HepG2 (cell line): ENCODE results near the gene RBCK1. TPM values are rescaled to one million over a fixed set of nuclear protein-coding genes. Genes with fewer than 3 reads are reported as not detected.

Experiments used
- ATRX ChIP-seq: sonication (generic); formaldehyde crosslinking; IDR thresholded peaks from 2 replicates; pipeline ENCODE4 v1.4.0; 2020; ENCODE audit warnings: missing genetic modification reagents, borderline replicate concordance
- FLYWCH1 ChIP-seq: sonication (generic); formaldehyde crosslinking; IDR thresholded peaks from 2 replicates; pipeline ENCODE4 v1.8.1; 2023; ENCODE audit warnings: mild to moderate bottlenecking, missing genetic modification reagents
- REL ChIP-seq: sonication (generic); formaldehyde crosslinking; conservative IDR thresholded peaks from 2 replicates; pipeline ENCODE4 v1.8.0; 2022; ENCODE audit warnings: mild to moderate bottlenecking, missing genetic modification reagents, moderate library complexity
- RXRA ChIP-seq: sonication (generic); formaldehyde crosslinking; IDR thresholded peaks from 2 replicates; pipeline ENCODE4 v1.5.1; 2020; ENCODE audit warnings: missing genetic modification reagents
- SOX13 ChIP-seq, 3 experiments: fragments of 450-650 bp in 1 of 3; sonication (generic) in 1 of 3; formaldehyde crosslinking in 1 of 3; IDR thresholded peaks in 2 of 3; conservative IDR thresholded peaks in 1 of 3; 2 replicates each; pipeline versions ENCODE4 v1.5.0 to v1.6.1; 2016 to 2020; ENCODE audit warnings: antibody characterized with exemption in 1 of 3, mild to moderate bottlenecking in 1 of 3, missing compliant biosample characterization in 1 of 3, missing genetic modification reagents in 1 of 3, moderate library complexity in 1 of 3
- SRY ChIP-seq: sonication (generic); formaldehyde crosslinking; IDR thresholded peaks from 2 replicates; pipeline ENCODE4 v1.8.0; 2022; ENCODE audit warnings: mild to moderate bottlenecking, missing genetic modification reagents
- TBX2 ChIP-seq: sonication (generic); formaldehyde crosslinking; IDR thresholded peaks from 2 replicates; pipeline ENCODE4 v1.5.0; 2020; ENCODE audit warnings: missing genetic modification reagents, mild to moderate bottlenecking, borderline replicate concordance
- ZBTB42 ChIP-seq: sonication (generic); formaldehyde crosslinking; IDR thresholded peaks from 2 replicates; pipeline ENCODE4 v1.5.0; 2020; ENCODE audit warnings: mild to moderate bottlenecking, missing genetic modification reagents
- ZKSCAN8 ChIP-seq: IDR thresholded peaks from 2 replicates; pipeline ENCODE4 v1.6.1; 2016; ENCODE audit warnings: borderline replicate concordance, missing genetic modification reagents, missing compliant biosample characterization
- ZNF24 ChIP-seq: fragments of 450-650 bp; IDR thresholded peaks from 2 replicates; pipeline ENCODE4 v1.6.1; 2017; ENCODE audit warnings: antibody characterized with exemption, mild to moderate bottlenecking
- ZNF432 ChIP-seq: sonication (generic); formaldehyde crosslinking; IDR thresholded peaks from 2 replicates; pipeline ENCODE4 v1.5.0; 2020; ENCODE audit warnings: missing genetic modification reagents, mild to moderate bottlenecking, borderline replicate concordance
- ZNF616 ChIP-seq: sonication (generic); formaldehyde crosslinking; IDR thresholded peaks from 2 replicates; pipeline ENCODE4 v1.5.0; 2020; ENCODE audit warnings: low read depth, mild to moderate bottlenecking, missing genetic modification reagents
- ZNF629 ChIP-seq: sonication (generic); formaldehyde crosslinking; conservative IDR thresholded peaks from 2 replicates; pipeline ENCODE4 v1.5.0; 2020; ENCODE audit warnings: missing genetic modification reagents
- ZNF724P ChIP-seq: sonication (generic); formaldehyde crosslinking; IDR thresholded peaks from 2 replicates; pipeline ENCODE4 v1.8.0; 2022; ENCODE audit warnings: missing genetic modification reagents, borderline replicate concordance
- ZNF761 ChIP-seq: sonication (generic); formaldehyde crosslinking; conservative IDR thresholded peaks from 2 replicates; pipeline ENCODE4 v1.4.0; 2020; ENCODE audit warnings: mild to moderate bottlenecking, missing genetic modification reagents
- polyA plus RNA-seq, 8 experiments: library from polyadenylated mRNA; depleted of rRNA in 3 of 8; stranded (reverse) in 7 of 8; unstranded in 1 of 8; fragments of >200 nt; fragmentation: Illumina TruSeq in 4 of 8; extraction: Trizol in 4 of 8; gene quantifications; 2 replicates each; pipeline versions ENCODE4 v1.2.1 to v1.2.3, GENCODE V29; 2011 to 2016; ENCODE audit warnings: low read depth in 4 of 8, missing spikeins in 1 of 8, mixed read lengths in 1 of 8; ENCODE audit not compliant: insufficient read depth in 1 of 8
- total RNA-seq, 5 experiments: library from RNA; depleted of rRNA; stranded (reverse); fragments of >200 nt; fragmentation: Illumina TruSeq; extraction: Trizol; gene quantifications; 2 replicates each; pipeline ENCODE4 v1.2.3, GENCODE V29; 2016; ENCODE audit warnings: low read depth in 1 of 5
- TF ChIP-seq, protein P1 (sequence below): sonication (generic); formaldehyde crosslinking; IDR thresholded peaks from 2 replicates; pipeline ENCODE4 v1.4.0; 2020; ENCODE audit warnings: missing genetic modification reagents
- TF ChIP-seq, protein P2 (sequence below): sonication (generic); formaldehyde crosslinking; IDR thresholded peaks from 2 replicates; pipeline ENCODE4 v1.5.1; 2020; ENCODE audit warnings: missing genetic modification reagents, mild to moderate bottlenecking, borderline replicate concordance
- TF ChIP-seq, protein P3 (sequence below): sonication (generic); formaldehyde crosslinking; IDR thresholded peaks from 2 replicates; pipeline ENCODE4 v1.4.0; 2020; ENCODE audit warnings: missing genetic modification reagents, borderline replicate concordance
- TF ChIP-seq, protein P4 (sequence below): sonication (generic); formaldehyde crosslinking; IDR thresholded peaks from 2 replicates; pipeline ENCODE4 v1.9.0; 2021; ENCODE audit warnings: missing genetic modification reagents, borderline replicate concordance

Gene RBCK1
- total and polyA plus RNA-seq, 2 of the 13 experiments (the other 11 are each of a cell fraction or from before 2014, with no cell fraction given), result 149 to 215 TPM

DNA sequence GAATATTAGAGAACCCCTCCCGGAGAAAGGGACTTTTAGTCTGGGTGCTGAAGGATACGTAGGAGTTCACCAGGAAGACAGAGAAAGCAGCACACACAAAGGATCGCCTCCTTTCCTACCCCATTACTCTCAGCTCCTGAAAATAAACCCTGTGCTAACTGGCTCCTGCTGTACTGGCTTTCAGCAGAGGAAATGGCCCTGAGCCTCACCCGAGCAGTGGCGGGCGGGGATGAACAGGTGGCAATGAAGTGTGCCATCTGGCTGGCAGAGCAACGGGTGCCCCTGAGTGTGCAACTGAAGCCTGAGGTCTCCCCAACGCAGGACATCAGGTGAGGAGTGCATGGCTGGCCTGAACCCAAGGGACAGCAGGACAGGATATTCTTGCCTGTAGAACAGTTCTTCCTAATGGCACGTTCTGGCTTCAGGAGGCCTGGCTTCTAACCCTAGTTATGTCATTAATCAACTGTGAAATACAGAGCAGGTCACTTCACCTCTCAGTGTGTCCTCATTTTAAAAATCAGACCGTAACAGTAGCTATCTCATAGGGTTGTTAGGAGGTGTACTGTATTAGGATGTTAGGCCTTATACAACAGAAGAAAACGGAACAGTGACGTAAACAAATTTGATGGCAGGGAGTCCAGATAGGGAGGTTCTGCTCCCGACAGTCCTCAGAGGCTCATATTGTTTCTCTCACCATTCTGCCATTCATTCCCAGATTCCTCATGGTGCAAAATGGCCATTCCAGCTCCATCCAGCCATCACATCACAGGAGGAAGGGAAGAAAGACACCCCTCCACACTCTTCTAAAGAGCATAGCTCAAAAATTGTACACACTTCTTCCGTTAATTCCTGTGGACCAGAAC, 1.8 kb downstream of the RBCK1 start (continued):
- no peak for TF ChIP-seq SOX13 (IDR thresholded peaks at IDR 0.05)
- no peak for TF ChIP-seq SOX13 (CRISPR knock-in tag; conservative IDR thresholded peaks at IDR 0.05 in 1 of 2, IDR thresholded peaks at IDR 0.05 in 1 of 2)
- TF ChIP-seq FLYWCH1, result no peak
- no peak for TF ChIP-seq ZNF761
- peak; percentile 35; the same call in 1 of the 2 replicates for TF ChIP-seq SRY (CRISPR knock-in tag)
- no peak for TF ChIP-seq ZBTB42
- TF ChIP-seq ZNF724P, result no peak
- TF ChIP-seq, protein P1, sequence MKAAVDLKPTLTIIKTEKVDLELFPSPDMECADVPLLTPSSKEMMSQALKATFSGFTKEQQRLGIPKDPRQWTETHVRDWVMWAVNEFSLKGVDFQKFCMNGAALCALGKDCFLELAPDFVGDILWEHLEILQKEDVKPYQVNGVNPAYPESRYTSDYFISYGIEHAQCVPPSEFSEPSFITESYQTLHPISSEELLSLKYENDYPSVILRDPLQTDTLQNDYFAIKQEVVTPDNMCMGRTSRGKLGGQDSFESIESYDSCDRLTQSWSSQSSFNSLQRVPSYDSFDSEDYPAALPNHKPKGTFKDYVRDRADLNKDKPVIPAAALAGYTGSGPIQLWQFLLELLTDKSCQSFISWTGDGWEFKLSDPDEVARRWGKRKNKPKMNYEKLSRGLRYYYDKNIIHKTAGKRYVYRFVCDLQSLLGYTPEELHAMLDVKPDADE (CRISPR knock-in tag), result no peak
- TF ChIP-seq TBX2 (CRISPR knock-in tag), result 0 out of 2 replicates have a peak, but pooled peaks have one; percentile 15
- TF ChIP-seq, protein P2, sequence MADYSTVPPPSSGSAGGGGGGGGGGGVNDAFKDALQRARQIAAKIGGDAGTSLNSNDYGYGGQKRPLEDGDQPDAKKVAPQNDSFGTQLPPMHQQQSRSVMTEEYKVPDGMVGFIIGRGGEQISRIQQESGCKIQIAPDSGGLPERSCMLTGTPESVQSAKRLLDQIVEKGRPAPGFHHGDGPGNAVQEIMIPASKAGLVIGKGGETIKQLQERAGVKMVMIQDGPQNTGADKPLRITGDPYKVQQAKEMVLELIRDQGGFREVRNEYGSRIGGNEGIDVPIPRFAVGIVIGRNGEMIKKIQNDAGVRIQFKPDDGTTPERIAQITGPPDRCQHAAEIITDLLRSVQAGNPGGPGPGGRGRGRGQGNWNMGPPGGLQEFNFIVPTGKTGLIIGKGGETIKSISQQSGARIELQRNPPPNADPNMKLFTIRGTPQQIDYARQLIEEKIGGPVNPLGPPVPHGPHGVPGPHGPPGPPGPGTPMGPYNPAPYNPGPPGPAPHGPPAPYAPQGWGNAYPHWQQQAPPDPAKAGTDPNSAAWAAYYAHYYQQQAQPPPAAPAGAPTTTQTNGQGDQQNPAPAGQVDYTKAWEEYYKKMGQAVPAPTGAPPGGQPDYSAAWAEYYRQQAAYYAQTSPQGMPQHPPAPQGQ, result no peak
- TF ChIP-seq, protein P3, sequence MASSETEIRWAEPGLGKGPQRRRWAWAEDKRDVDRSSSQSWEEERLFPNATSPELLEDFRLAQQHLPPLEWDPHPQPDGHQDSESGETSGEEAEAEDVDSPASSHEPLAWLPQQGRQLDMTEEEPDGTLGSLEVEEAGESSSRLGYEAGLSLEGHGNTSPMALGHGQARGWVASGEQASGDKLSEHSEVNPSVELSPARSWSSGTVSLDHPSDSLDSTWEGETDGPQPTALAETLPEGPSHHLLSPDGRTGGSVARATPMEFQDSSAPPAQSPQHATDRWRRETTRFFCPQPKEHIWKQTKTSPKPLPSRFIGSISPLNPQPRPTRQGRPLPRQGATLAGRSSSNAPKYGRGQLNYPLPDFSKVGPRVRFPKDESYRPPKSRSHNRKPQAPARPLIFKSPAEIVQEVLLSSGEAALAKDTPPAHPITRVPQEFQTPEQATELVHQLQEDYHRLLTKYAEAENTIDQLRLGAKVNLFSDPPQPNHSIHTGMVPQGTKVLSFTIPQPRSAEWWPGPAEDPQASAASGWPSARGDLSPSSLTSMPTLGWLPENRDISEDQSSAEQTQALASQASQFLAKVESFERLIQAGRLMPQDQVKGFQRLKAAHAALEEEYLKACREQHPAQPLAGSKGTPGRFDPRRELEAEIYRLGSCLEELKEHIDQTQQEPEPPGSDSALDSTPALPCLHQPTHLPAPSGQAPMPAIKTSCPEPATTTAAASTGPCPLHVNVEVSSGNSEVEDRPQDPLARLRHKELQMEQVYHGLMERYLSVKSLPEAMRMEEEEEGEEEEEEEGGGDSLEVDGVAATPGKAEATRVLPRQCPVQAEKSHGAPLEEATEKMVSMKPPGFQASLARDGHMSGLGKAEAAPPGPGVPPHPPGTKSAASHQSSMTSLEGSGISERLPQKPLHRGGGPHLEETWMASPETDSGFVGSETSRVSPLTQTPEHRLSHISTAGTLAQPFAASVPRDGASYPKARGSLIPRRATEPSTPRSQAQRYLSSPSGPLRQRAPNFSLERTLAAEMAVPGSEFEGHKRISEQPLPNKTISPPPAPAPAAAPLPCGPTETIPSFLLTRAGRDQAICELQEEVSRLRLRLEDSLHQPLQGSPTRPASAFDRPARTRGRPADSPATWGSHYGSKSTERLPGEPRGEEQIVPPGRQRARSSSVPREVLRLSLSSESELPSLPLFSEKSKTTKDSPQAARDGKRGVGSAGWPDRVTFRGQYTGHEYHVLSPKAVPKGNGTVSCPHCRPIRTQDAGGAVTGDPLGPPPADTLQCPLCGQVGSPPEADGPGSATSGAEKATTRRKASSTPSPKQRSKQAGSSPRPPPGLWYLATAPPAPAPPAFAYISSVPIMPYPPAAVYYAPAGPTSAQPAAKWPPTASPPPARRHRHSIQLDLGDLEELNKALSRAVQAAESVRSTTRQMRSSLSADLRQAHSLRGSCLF (CRISPR knock-in tag), result no peak
- no peak for TF ChIP-seq ZNF629 (CRISPR knock-in tag)
- no peak for TF ChIP-seq ZNF24
- no peak for TF ChIP-seq ZNF616 (CRISPR knock-in tag)
- TF ChIP-seq, protein P4, sequence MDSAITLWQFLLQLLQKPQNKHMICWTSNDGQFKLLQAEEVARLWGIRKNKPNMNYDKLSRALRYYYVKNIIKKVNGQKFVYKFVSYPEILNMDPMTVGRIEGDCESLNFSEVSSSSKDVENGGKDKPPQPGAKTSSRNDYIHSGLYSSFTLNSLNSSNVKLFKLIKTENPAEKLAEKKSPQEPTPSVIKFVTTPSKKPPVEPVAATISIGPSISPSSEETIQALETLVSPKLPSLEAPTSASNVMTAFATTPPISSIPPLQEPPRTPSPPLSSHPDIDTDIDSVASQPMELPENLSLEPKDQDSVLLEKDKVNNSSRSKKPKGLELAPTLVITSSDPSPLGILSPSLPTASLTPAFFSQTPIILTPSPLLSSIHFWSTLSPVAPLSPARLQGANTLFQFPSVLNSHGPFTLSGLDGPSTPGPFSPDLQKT (CRISPR knock-in tag), result peak; percentile 42; the same call in 1 of the 2 replicates
- no peak for TF ChIP-seq ATRX
- TF ChIP-seq ZKSCAN8 (CRISPR knock-in tag), result no peak
- no peak for TF ChIP-seq REL
- TF ChIP-seq RXRA (CRISPR knock-in tag), result no peak
- TF ChIP-seq ZNF432 (CRISPR knock-in tag), result no peak
